Esophagus muscularis mucosa (tissue), 4 donors: ENCODE results near the gene MCM10. TPM values are rescaled to one million over a fixed set of nuclear protein-coding genes. Genes with fewer than 3 reads are reported as not detected.
A peak's percentile ranks its signal among the peaks of the same experiment; 100 is the strongest.

ENCODE experiments used
- DNase-seq: peaks from one replicate; pipeline ENCODE4 v3.0.0-alpha.2; 2017; ENCODE audit errors: extremely low spot score
- H3K27ac ChIP-seq, 4 donors: fragments of 200-600 bp; sonication (generic); replicated peaks in 1 of 4; 1 replicate in 3 of 4; 2 replicates in 1 of 4; pipeline ENCODE4 v1.5.1; 2016 to 2019; ENCODE audit warnings: mild to moderate bottlenecking in 1 of 4
- H3K27me3 ChIP-seq, 4 donors: fragments of 200-600 bp; sonication (generic); one replicate each; pipeline versions ENCODE4 v1.5.1 to v1.6.0; 2016 to 2019
- H3K36me3 ChIP-seq, 4 donors: fragments of 200-600 bp; sonication (generic); one replicate each; pipeline ENCODE4 v1.5.1; 2016 to 2019
- H3K4me1 ChIP-seq, 4 donors: fragments of 200-600 bp; sonication (generic); one replicate each; pipeline ENCODE4 v1.5.1; 2016 to 2019
- H3K4me3 ChIP-seq, 4 donors: fragments of 200-600 bp; sonication (generic); 1 replicate in 2 of 4; 2 replicates in 2 of 4; pipeline ENCODE4 v1.5.1; 2016 to 2019; ENCODE audit warnings: mild to moderate bottlenecking in 4 of 4, moderate library complexity in 1 of 4
- H3K9me3 ChIP-seq, 4 donors: fragments of 200-600 bp; sonication (generic); 1 replicate in 3 of 4; 2 replicates in 1 of 4; pipeline ENCODE4 v1.5.1; 2016 to 2019
- EP300 ChIP-seq: sonication (generic); formaldehyde crosslinking; IDR thresholded peaks from one replicate; pipeline ENCODE4 v1.6.1; 2017; ENCODE audit warnings: antibody characterized with exemption
- POLR2A ChIP-seq: fragments of 450-650 bp; IDR thresholded peaks from one replicate; pipeline ENCODE4 v1.6.1; 2017; ENCODE audit warnings: antibody characterized with exemption, moderate library complexity, mild to moderate bottlenecking, low read depth
- POLR2AphosphoS5 ChIP-seq, 2 donors: sonication (generic); formaldehyde crosslinking; IDR thresholded peaks; one replicate each; pipeline ENCODE4 v1.6.1; 2017; ENCODE audit warnings: antibody characterized with exemption in 2 of 2
- WGBS: methylation state at CpG from one replicate; pipeline ENCODE4 v1.1.5; 2018; 5-methylcytosine and 5-hydroxymethylcytosine counted together
- intact Hi-C: fragments of 100-400 bp; cut with DNase I; formaldehyde crosslinking; loops from one replicate; pipeline ENCODE4 v1.15.1; 2023
- total RNA-seq, 4 donors: library from RNA; depleted of rRNA; stranded (reverse); fragments of >200 nt; gene quantifications; one replicate each; pipeline versions ENCODE4 v1.1.0 to v1.2.1, GENCODE V29; 2016
- TF ChIP-seq, protein P1 (sequence below), 3 experiments: fragments of 200-600 bp in 2 of 3; fragments of 450-650 bp in 1 of 3; sonication (generic) in 2 of 3; IDR thresholded peaks; one replicate each; pipeline ENCODE4 v1.5.1; 2017 to 2019; ENCODE audit warnings: antibody characterized with exemption in 3 of 3, mild to moderate bottlenecking in 2 of 3, moderate library complexity in 1 of 3

The MCM10 gene
- total RNA-seq, 4 donors from 2014 or later, result 0.17 to 0.32 TPM; not detected in 2

DNA sequence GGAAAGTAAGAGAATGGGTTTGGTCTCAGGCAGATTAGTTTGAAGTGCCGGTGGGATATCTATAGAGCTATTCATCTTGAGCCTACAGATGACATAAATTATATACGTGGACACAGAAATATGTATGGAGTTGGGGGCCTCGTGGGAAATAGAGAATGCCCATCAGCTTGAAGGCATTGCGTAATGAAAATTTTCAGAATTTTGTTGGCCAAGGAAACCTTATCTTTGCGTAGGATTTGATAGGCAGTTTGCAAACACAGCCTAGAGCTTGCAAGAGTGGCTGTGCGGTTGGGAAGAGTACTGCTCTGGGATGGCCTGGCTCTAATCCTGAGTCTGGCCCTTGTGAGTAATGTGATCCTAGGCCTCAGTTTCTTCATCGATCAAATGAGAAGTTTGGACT, 32.3 kb downstream of the MCM10 start:
- Histone ChIP-seq H3K27me3 (no peaks in the 10 kb centered on the region), H3K4me1 (no peaks in the 10 kb centered on the region), H3K9me3 (no peaks in the 10 kb centered on the region), H3K36me3 (no peaks in the 10 kb centered on the region), H3K4me3 (no peak overlapping the region), H3K27ac (no peak overlapping the region)
- TF ChIP-seq EP300 (no peak), POLR2A (no peak), POLR2AphosphoS5 (IDR thresholded peaks at IDR 0.05) (no peak)
- TF ChIP-seq, protein P1, sequence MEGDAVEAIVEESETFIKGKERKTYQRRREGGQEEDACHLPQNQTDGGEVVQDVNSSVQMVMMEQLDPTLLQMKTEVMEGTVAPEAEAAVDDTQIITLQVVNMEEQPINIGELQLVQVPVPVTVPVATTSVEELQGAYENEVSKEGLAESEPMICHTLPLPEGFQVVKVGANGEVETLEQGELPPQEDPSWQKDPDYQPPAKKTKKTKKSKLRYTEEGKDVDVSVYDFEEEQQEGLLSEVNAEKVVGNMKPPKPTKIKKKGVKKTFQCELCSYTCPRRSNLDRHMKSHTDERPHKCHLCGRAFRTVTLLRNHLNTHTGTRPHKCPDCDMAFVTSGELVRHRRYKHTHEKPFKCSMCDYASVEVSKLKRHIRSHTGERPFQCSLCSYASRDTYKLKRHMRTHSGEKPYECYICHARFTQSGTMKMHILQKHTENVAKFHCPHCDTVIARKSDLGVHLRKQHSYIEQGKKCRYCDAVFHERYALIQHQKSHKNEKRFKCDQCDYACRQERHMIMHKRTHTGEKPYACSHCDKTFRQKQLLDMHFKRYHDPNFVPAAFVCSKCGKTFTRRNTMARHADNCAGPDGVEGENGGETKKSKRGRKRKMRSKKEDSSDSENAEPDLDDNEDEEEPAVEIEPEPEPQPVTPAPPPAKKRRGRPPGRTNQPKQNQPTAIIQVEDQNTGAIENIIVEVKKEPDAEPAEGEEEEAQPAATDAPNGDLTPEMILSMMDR (IDR thresholded peaks at IDR 0.05), result no peak
- intact Hi-C loops, result no loop called here
- WGBS, result 94% methylated on average over 7 of the region's 7 CpGs
- no peak for DNase-seq

DNA sequence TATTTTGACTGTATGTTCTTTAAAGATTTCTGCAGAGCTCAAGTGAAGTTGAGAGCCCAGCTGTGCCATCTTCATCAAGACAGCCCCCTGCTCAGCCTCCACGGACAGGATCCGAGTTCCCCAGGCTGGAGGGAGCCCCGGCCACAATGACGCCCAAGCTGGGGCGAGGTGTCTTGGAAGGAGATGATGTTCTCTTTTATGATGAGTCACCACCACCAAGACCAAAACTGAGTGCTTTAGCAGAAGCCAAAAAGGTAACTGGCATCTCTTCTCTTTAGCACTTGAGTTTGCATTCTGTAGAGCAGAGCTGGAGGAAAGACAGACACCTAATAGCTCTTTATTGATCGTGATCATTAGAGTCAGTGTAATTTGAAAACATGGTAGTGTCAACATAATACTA, 33.7 kb downstream of the MCM10 start:
- Histone ChIP-seq H3K36me3 (no peaks in the 10 kb centered on the region), H3K4me1 (no peaks in the 10 kb centered on the region), H3K27ac (no peak overlapping the region), H3K4me3 (no peak overlapping the region), H3K27me3 (no peaks in the 10 kb centered on the region), H3K9me3 (no peaks in the 10 kb centered on the region)
- no peak for DNase-seq
- intact Hi-C loops, result no loop called here
- TF ChIP-seq POLR2AphosphoS5 (IDR thresholded peaks at IDR 0.05) (no peak), POLR2A (no peak)
- 98% methylated on average over 6 of the region's 6 CpGs for WGBS

DNA sequence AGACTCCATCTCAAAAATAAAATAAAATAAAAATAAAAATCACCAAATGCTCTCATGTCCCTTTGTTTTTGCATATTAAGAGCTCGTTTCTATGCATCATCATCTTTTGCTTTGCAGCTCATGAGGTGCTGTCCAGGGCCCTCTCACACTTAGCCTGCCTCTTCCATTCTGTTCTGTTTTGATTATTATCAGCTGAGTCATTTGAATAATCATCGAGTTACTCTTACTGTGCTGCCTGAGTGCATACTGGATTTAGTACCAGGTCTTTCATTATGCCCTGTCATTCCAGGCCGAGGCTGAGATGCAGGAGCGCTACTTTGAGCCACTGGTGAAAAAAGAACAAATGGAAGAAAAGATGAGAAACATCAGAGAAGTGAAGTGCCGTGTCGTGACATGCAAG, 39.8 kb downstream of the MCM10 start:
- WGBS, result 87% methylated on average over 6 of the region's 6 CpGs
- TF ChIP-seq POLR2A (no peak), POLR2AphosphoS5 (IDR thresholded peaks at IDR 0.05) (no peak)
- Histone ChIP-seq H3K4me1 (no peaks in the 10 kb centered on the region), H3K9me3 (peaks cover 0 to 9% (median 0%) of the 10 kb centered on the region in 4 donors), H3K4me3 (no peak overlapping the region), H3K27ac (no peak overlapping the region), H3K27me3 (no peaks in the 10 kb centered on the region), H3K36me3 (no peaks in the 10 kb centered on the region)
- DNase-seq, result no peak
- intact Hi-C loops, result no loop called here

- Histone ChIP-seq H3K27ac (no peak overlapping the region), H3K9me3 (peaks cover 0 to 9% (median 0%) of the 10 kb centered on the region in 4 donors), H3K27me3 (no peaks in the 10 kb centered on the region), H3K4me1 (no peaks in the 10 kb centered on the region), H3K36me3 (no peaks in the 10 kb centered on the region), H3K4me3 (no peak overlapping the region)
- DNase-seq, result no peak
- 84% methylated on average over 9 of the region's 9 CpGs for WGBS
- intact Hi-C loops, result no loop called here
- no peak for TF ChIP-seq POLR2A
- no peak for TF ChIP-seq EP300
- no peak for TF ChIP-seq POLR2AphosphoS5 (IDR thresholded peaks at IDR 0.05)
- TF ChIP-seq, protein P1 (IDR thresholded peaks at IDR 0.05), result no peak
Measured at GRCh38 chr10:13206091-13206490, 44.7 kb downstream of the MCM10 start.

DNA sequence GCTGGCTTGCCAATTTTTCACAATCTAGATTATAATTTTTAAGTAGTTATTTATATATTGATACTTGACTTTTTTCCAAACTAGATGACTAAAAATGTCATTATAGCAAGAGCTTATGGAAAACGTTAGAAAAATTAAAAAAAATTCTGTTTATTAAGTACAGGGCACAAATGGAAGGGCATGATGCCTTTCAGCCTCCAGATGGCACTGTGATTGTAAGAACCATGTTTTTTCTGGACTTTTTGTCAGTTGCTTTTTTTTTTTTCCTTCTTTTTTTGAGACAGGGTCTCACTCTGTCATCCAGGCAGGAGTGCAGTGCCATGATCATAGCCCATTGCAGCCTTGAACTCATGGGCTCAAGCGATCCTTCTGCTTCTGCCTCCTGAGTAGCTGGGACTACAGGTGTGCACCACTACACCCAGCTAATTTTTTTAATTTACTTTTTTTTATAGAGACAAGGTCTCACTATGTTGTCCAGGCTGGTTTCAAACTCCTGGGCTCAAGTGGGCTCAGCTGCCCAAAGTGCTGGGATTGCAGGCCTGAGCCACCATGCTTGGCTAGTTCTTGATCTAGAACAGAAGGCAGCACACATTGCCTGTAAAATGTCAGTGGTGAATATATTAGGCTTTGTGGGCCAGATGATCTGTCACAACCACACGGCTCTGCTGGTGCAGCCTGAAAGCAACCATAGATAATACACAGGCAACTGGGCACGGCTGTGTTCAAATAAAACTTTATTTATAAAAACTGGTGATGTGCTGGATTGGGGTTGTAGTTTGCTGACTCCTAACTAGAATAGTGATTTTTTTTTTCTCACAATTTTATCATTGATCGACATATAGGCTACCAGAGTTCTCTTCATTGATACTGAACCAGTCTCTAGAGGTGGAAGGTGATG, 45.4 kb downstream of the MCM10 start:
- 72% methylated on average over 5 of the region's 5 CpGs for WGBS
- no peaks in the 10 kb centered on the region for H3K27me3 ChIP-seq
- intact Hi-C loops, result no loop called here

More for the DNA sequence above, 45.4 kb downstream of the MCM10 start:
- Histone ChIP-seq H3K4me1 (no peaks in the 10 kb centered on the region), H3K9me3 (peaks cover 0 to 9% (median 0%) of the 10 kb centered on the region in 4 donors), H3K36me3 (no peaks in the 10 kb centered on the region), H3K27ac (no peak overlapping the region), H3K4me3 (no peak overlapping the region)
- TF ChIP-seq, protein P1 (IDR thresholded peaks at IDR 0.05), result peak in 2 of 3 experiments; percentile 9 to 39
- no peak for TF ChIP-seq POLR2A
- TF ChIP-seq EP300, result no peak
- TF ChIP-seq POLR2AphosphoS5 (IDR thresholded peaks at IDR 0.05), result no peak
- DNase-seq, result no peak
